Measurements from ENCODE around the gene AAK1.

AAK1 gene

GRCh38 chr2:69545477-69545932, 98.0 kb downstream of the AAK1 start:
- H3K4me2 ChIP-seq (ENCODE audit: insufficient read depth, low read length): no peak overlapping the region
- H3K36me3 ChIP-seq (ENCODE audit: insufficient read depth, low read length): peaks cover 82% of the 10 kb centered on the region
- H3K27ac ChIP-seq (ENCODE audit: low read length): no peak overlapping the region
- H4K20me1 ChIP-seq (ENCODE audit: insufficient read depth, low read length): peaks cover 6% of the 10 kb centered on the region; the same call in 1 of the 2 replicates
- DNase-seq (no peak), ATAC-seq (ENCODE audit: insufficient read depth, low read depth) (no peak)
- peaks cover 2% of the 10 kb centered on the region for H3K9me3 ChIP-seq (ENCODE audit: insufficient read depth, low read length, severe bottlenecking)
- no peak overlapping the region for H3K4me3 ChIP-seq (ENCODE audit: low read depth in 1 of 2, low read length in 2 of 2)
- TF ChIP-seq EZH2 (IDR thresholded peaks at IDR 0.05; ENCODE audit: borderline replicate concordance, low read depth, low read length, severe bottlenecking): no peak
- TF ChIP-seq CTCF (IDR thresholded peaks at IDR 0.05; ENCODE audit: borderline replicate concordance, extremely low read depth, low read length, poor library complexity, severe bottlenecking): no peak
- H3K4me1 ChIP-seq (ENCODE audit: insufficient read depth, low read length): no peaks in the 10 kb centered on the region
- no peaks in the 10 kb centered on the region for H3K27me3 ChIP-seq (ENCODE audit: insufficient read depth, low read length, poor library complexity)
- H2AFZ ChIP-seq (ENCODE audit: low read depth, low read length): no peak overlapping the region
- H3K79me2 ChIP-seq (ENCODE audit: insufficient read depth, low read length): peaks cover 74% of the 10 kb centered on the region
- no peak overlapping the region for H3K9ac ChIP-seq (ENCODE audit: low read depth, low read length)

- no peak overlapping the region for H3K4me2 ChIP-seq (ENCODE audit: insufficient read depth, low read length)
- no peak for TF ChIP-seq EZH2 (IDR thresholded peaks at IDR 0.05; ENCODE audit: borderline replicate concordance, low read depth, low read length, severe bottlenecking)
- TF ChIP-seq CTCF (IDR thresholded peaks at IDR 0.05; ENCODE audit: borderline replicate concordance, extremely low read depth, low read length, poor library complexity, severe bottlenecking): no peak
- no peaks in the 10 kb centered on the region for H3K27me3 ChIP-seq (ENCODE audit: insufficient read depth, low read length, poor library complexity)
- H3K36me3 ChIP-seq (ENCODE audit: insufficient read depth, low read length): peaks cover 83% of the 10 kb centered on the region
- no peak overlapping the region for H3K4me3 ChIP-seq (ENCODE audit: low read depth in 1 of 2, low read length in 2 of 2)
- DNase-seq: no peak
- no peaks in the 10 kb centered on the region for H3K4me1 ChIP-seq (ENCODE audit: insufficient read depth, low read length)
- no peak for ATAC-seq (ENCODE audit: insufficient read depth, low read depth)
- no peak overlapping the region for H3K27ac ChIP-seq (ENCODE audit: low read length)
- H3K9me3 ChIP-seq (ENCODE audit: insufficient read depth, low read length, severe bottlenecking): peaks cover 2% of the 10 kb centered on the region
- peaks cover 73% of the 10 kb centered on the region for H3K79me2 ChIP-seq (ENCODE audit: insufficient read depth, low read length)
- H3K9ac ChIP-seq (ENCODE audit: low read depth, low read length): no peak overlapping the region
- H2AFZ ChIP-seq (ENCODE audit: low read depth, low read length): no peak overlapping the region
- H4K20me1 ChIP-seq (ENCODE audit: insufficient read depth, low read length): peaks cover 6% of the 10 kb centered on the region; the same call in 1 of the 2 replicates
These were observed 98.6 kb downstream of the AAK1 start for GRCh38 chr2:69544951-69545350.

GRCh38 chr2:69539549-69539908, 104.0 kb downstream of the AAK1 start:
- Histone ChIP-seq H3K27me3 (ENCODE audit: insufficient read depth, low read length, poor library complexity) (no peaks in the 10 kb centered on the region), H3K4me2 (ENCODE audit: insufficient read depth, low read length) (no peak overlapping the region), H3K9me3 (ENCODE audit: insufficient read depth, low read length, severe bottlenecking) (no peaks in the 10 kb centered on the region), H3K79me2 (ENCODE audit: insufficient read depth, low read length) (peaks cover 54% of the 10 kb centered on the region), H3K27ac (ENCODE audit: low read length) (no peak overlapping the region), H4K20me1 (ENCODE audit: insufficient read depth, low read length) (peaks cover 2% of the 10 kb centered on the region; the same call in 1 of the 2 replicates), H3K4me3 (ENCODE audit: low read depth in 1 of 2, low read length in 2 of 2) (no peak overlapping the region), H2AFZ (ENCODE audit: low read depth, low read length) (no peak overlapping the region), H3K9ac (ENCODE audit: low read depth, low read length) (no peak overlapping the region), H3K36me3 (ENCODE audit: insufficient read depth, low read length) (peaks cover 97% of the 10 kb centered on the region), H3K4me1 (ENCODE audit: insufficient read depth, low read length) (no peaks in the 10 kb centered on the region)
- ATAC-seq (ENCODE audit: insufficient read depth, low read depth): no peak
- no peak for DNase-seq
- TF ChIP-seq CTCF (IDR thresholded peaks at IDR 0.05; ENCODE audit: borderline replicate concordance, extremely low read depth, low read length, poor library complexity, severe bottlenecking) (no peak), EZH2 (IDR thresholded peaks at IDR 0.05; ENCODE audit: borderline replicate concordance, low read depth, low read length, severe bottlenecking) (no peak)
